Measurements from ENCODE around the gene ABHD16A. TPM values are rescaled to one million over a fixed set of nuclear protein-coding genes. Genes with fewer than 3 reads are reported as not detected.
A peak's percentile ranks its signal among the peaks of the same experiment; 100 is the strongest.

The ABHD16A gene
- polyA plus RNA-seq, 1 experiment = 53.3 TPM

DNA sequence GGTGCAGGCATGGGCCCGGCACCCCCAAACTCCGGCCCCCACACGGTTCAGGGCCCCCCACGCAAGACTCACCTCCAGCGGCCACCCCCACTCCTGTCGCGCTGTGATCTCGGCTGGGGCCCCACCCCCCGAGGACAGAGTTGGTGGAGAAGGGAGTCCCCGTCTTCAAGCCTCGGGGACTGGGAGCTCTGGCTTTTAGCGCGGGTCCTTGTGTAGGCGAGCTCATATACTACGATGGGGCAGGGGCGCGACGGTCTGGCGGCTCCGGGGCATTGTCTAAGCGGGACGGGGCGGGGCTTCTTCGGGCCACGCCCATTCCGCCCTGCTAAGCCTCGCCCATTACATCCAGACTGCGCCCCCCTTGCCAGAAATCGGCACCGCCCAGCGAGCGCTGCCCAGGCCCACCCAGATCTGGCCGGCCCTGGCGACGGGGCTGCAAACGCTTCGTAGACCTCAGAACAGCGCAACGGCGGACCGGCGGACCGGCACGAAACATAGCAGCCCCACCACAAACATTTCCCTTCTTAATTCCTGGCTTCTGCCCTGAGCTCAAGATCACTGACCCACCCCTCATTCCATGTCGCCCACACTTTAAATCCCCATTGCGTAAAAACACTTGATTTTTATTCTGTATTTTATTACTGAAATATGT, 27.0 kb upstream of the ABHD16A start:
- ChIA-PET CTCF (interaction anchor here (0.6 to 4.6 kb wide), 17 partner anchors 8 to 141 kb away, joined by 3 to 28 read pairs (median 5); partner anchors contain the start of genes LSM2, LY6G6C, LY6G6D and MSH5), POLR2A (interaction anchor here (0.5 to 0.9 kb wide), 3 partner anchors 8 to 244 kb away, joined by 3 to 6 read pairs (median 4); no protein-coding TSS in a partner anchor)
- TF ChIP-seq, protein P1, sequence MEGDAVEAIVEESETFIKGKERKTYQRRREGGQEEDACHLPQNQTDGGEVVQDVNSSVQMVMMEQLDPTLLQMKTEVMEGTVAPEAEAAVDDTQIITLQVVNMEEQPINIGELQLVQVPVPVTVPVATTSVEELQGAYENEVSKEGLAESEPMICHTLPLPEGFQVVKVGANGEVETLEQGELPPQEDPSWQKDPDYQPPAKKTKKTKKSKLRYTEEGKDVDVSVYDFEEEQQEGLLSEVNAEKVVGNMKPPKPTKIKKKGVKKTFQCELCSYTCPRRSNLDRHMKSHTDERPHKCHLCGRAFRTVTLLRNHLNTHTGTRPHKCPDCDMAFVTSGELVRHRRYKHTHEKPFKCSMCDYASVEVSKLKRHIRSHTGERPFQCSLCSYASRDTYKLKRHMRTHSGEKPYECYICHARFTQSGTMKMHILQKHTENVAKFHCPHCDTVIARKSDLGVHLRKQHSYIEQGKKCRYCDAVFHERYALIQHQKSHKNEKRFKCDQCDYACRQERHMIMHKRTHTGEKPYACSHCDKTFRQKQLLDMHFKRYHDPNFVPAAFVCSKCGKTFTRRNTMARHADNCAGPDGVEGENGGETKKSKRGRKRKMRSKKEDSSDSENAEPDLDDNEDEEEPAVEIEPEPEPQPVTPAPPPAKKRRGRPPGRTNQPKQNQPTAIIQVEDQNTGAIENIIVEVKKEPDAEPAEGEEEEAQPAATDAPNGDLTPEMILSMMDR (IDR thresholded peaks at IDR 0.05; ENCODE audit: insufficient read depth, low read depth, low read length) = peak; percentile 21; the same call in 1 of the 2 replicates
- H3K4me3 ChIP-seq (ENCODE audit: low read depth, low read length) = peak overlapping the region; percentile 88
- no peaks in the 10 kb centered on the region for H3K27me3 ChIP-seq (ENCODE audit: control insufficient read depth, insufficient read depth, low read length)
- DNase-seq (ENCODE audit: low read depth) = peak; percentile 53
- peaks cover 26% of the 10 kb centered on the region for H3K36me3 ChIP-seq (ENCODE audit: control insufficient read depth, insufficient read depth, low read length)

DNA sequence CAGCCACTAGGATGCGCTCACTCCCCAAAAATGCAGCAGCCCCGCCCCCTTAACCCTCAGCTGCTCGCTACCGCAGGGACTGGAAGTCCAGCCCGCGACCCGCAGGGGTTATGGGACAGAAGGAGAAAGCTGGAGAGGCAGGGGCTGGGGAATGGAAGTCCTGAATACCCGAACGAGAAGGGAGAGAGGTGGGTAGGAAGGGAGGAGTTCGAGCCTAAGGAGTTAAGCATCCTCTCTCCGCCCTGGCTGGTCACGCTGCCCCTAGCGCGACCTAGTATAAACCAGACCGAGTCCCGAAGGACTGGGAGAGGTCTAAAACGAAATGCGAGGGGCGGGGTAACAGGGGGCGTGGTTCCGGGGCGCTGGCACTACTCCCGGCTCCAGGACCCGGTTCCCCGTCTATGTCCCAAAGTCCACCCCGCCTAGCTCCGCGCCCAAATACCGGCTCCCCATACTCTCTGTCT, 26.4 kb upstream of the ABHD16A start:
- Histone ChIP-seq H3K36me3 (ENCODE audit: control insufficient read depth, insufficient read depth, low read length) (peaks cover 26% of the 10 kb centered on the region), H3K4me3 (ENCODE audit: low read depth, low read length) (peak overlapping the region; percentile 88), H3K27me3 (ENCODE audit: control insufficient read depth, insufficient read depth, low read length) (no peaks in the 10 kb centered on the region)
- DNase-seq (ENCODE audit: low read depth) = peak; percentile 58
- CTCF ChIA-PET = interaction anchor here (0.6 to 4.6 kb wide), 16 partner anchors 8 to 141 kb away, joined by 3 to 28 read pairs (median 6); partner anchors contain the start of genes LY6G6C, LY6G6D, MSH5 and VARS1
- TF ChIP-seq, protein P1 (IDR thresholded peaks at IDR 0.05; ENCODE audit: insufficient read depth, low read depth, low read length) = no peak
- POLR2A ChIA-PET = interaction anchor here (0.5 to 0.9 kb wide), 3 partner anchors 8 to 244 kb away, joined by 3 to 6 read pairs (median 4); partner anchors contain the start of gene MSH5

DNA sequence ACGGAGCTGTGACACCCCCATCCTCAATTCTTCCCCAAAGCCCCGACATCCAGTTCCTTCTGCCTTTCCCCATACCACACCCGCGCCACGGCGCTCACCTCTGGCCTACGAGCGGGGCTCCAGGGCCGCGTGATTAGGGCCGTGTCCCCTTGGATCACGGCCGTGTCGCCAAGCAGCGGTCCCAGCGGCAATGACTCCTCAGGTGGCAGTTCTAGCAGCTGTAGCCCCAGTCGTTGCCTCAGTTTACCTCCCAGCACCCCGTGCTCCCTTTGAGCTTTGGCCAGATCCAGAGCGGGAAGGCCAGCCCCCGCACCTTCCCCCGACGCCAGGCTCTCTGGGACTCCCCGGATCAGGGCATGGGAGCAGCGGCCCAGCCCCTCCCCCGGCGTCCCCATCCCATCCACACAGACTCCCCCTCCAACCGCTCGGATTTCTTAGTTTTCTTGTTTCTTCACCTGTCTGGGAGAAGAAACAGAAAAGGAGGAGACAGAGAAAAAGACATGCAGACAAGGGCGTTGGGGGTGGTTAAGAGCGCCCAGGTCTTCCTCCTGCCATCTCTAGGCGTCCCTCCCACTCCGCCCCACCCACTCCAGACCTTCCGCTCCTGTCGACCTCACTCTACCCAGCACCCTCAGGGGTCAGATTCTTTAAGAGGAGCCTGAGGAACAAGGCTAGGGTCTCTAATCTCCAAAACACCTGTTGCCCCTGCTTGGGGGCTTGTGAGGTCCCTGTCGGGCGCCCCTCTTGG, 25.8 kb upstream of the ABHD16A start, which contains the start of gene DDAH2:
DDAH2 (minus strand) TSS at position 533 of the 748 bp plus-strand sequence; CDS start at position 395, 138 bp downstream.
- TF ChIP-seq, protein P1 (IDR thresholded peaks at IDR 0.05; ENCODE audit: insufficient read depth, low read depth, low read length) = peak; percentile 55
- H3K4me3 ChIP-seq (ENCODE audit: low read depth, low read length) = peak within 1 kb of the TSS; percentile 88
- CTCF ChIA-PET = interaction anchor here (0.6 to 4.6 kb wide), 15 partner anchors 8 to 142 kb away, joined by 3 to 28 read pairs (median 6); partner anchors contain the start of genes LY6G6C, LY6G6D, MSH5 and VARS1
- DNase-seq (ENCODE audit: low read depth) = no peak
- POLR2A ChIA-PET = interaction anchor here (0.9 kb wide), 1 partner anchor 11 kb away, joined by 3 read pairs; the partner anchor contains the start of gene MSH5
- peaks cover 25% of the 10 kb centered on the region for H3K36me3 ChIP-seq (ENCODE audit: control insufficient read depth, insufficient read depth, low read length)
- no peaks in the 10 kb centered on the region for H3K27me3 ChIP-seq (ENCODE audit: control insufficient read depth, insufficient read depth, low read length)

DNA sequence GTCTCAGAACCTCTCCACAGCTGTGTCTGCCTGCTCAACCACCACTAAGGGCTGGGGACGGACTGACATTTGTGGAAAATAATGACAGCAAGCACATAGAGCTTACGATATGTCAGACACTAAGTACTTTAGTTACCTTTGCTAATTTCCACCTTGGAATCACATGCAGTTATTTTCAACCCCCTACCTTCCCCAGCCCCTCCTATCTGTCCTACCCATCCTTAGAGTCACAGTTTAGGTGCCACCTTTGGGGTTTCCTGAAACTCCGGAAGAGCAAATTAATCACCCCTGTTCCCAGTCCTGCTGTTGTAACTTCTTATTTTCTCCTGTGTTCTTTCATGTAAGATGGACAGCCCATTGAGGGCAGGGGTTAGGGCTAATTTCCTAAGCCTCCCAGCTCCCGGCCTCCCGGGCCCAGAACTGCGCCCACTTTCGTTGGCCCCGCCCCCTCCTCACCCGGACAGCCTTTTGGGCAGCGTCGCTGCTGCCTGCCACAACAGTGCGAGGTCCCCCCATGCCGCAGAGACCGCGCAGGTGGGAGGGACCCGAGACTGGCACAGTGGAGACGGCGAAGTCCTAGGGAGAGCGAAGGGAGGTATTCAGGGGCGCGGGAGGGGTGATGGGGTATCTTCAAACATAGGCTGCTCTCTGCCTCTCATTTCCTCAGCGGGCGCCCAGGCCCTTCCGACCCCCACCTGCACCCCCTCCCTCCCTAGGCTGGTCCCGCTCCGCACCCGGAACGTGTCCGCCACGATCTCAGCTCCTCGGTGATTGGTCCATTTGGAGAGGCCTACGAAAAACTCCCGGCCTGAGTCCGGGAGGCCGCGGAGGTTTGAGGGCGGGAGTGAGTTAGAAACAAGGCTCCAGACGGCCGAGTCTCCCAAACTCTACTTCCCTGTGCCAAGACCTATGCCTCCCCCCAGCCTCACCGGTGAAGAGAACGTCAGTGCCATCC, 24.9 kb upstream of the ABHD16A start:
- CTCF ChIA-PET = interaction anchor here (0.6 to 4.6 kb wide), 3 partner anchors 7 to 102 kb away, joined by 3 to 28 read pairs (median 8); partner anchors contain the start of gene LY6G6C
- Histone ChIP-seq H3K36me3 (ENCODE audit: control insufficient read depth, insufficient read depth, low read length) (peaks cover 17% of the 10 kb centered on the region), H3K4me3 (ENCODE audit: low read depth, low read length) (peak overlapping the region; percentile 88), H3K27me3 (ENCODE audit: control insufficient read depth, insufficient read depth, low read length) (no peaks in the 10 kb centered on the region)
- TF ChIP-seq, protein P1 (IDR thresholded peaks at IDR 0.05; ENCODE audit: insufficient read depth, low read depth, low read length) = no peak
- no peak for DNase-seq (ENCODE audit: low read depth)
- POLR2A ChIA-PET = no interaction called here

Measured in BJ (cell line).